Activated CD8-positive, alpha-beta memory T cell treated with anti-CD3 and anti-CD28 coated beads for 4 hours (primary cell): ENCODE results near the gene CDC42BPA.

Experiments
- DNase-seq, 2 donors: peaks; one replicate each; pipeline ENCODE4 v3.0.0-alpha.2; 2020; ENCODE audit warnings: low read depth in 2 of 2

The CDC42BPA gene

DNA sequence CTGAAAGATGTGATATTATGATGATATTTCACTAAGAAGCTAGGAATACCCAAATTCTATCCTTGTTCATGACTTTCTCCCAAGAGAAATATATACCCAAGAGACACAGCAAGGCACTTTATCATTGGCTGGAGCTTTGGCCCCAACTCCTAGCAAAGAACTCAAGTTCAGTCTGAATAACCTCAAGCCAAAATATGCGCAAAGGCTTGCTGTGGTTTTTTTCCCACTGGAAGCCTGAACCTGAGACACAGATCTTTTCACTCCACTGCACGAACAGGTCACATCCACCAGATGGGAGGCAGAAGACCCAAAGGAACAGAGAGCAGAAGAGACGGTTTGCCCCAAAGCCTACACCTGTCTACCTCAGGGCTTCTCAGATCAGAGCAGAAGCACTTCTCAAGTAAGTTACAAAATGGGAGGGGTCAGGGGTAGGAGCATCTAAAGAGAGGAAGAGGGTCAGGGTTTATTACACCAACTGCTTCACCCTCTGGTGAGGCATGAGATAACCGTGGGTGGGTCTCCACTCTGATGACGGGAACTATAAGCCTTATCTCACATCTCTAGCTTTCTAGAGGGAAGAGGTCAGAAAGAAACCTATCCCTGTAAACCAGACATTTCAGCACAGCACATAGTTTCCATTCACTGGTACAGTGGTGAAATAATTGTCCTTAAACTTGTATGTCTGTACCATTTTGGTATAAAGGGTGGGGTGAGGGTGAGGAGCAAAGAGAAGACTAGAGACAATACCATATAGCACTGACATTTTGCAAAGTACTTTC lies 17.1 kb upstream of the CDC42BPA start:
- DNase-seq, result no peak

GRCh38 chr1:227333423-227333822 lies 15.1 kb upstream of the CDC42BPA start:
- DNase-seq, result no peak

GRCh38 chr1:227330279-227331076 lies 12.2 kb upstream of the CDC42BPA start:
- DNase-seq, result no peak

DNA sequence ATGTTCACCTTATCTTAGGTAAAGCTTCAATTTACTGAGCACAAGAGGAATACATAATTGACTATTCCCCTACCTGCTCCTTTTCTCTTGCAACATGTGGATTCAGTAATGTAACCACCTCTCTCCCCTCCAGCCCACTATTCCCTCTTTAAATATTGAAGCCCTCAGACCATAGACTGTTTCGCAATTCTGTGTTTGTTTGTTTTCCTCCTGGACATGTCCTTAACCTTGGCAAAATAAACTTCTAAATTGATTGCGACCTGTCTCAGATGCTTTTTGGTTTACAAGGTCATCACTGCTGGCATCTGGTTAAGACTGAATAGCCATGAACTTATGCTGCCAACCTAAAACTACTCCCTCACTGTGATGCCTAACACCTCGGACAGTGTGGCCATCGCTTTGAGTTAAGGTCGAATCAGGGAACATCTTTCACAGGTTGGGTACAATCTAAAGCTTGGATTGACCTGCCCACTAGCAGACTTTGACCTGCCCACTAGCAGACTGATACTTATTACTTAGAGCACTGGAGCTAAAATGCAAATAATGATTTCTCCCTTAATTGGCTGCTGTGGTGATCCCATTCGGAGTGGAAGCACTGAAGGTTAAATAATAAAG lies 10.2 kb upstream of the CDC42BPA start:
- DNase-seq, result no peak

DNA sequence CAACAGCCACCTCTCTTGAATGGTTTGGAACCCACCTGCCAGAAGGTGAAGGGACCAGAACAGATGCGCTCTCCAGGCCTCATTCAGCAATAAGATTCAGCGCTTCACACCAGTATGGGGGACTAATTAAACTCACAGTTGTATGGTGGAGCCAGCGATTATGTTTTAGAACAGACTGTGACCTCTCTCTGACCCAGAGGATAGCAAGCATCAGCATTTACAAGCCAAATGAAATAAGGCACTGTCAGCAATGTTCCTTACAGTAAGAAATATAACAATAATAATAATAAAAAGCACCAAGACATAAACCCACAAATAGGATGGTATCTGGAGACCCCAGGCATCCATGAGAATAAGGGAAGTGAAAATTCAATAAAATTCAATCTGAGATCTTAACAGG lies 6.9 kb upstream of the CDC42BPA start:
- no peak for DNase-seq

DNA sequence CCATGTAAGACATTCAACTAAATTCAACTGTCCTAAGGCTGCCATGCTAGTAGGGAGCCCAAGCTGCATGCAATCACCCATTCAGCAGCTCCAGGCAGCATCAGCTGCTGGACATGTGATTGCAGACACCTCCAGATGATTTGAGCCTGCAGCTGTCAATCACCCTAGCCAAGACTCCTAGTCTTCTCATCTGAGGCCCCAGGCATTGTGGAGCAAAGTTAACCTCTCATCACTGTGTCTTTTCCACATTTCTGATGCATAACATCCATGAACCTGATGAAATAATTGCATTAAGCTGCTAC lies 5.6 kb upstream of the CDC42BPA start:
- DNase-seq, result no peak

- no peak for DNase-seq
These were observed 5.1 kb upstream of the CDC42BPA start for GRCh38 chr1:227323171-227323966.

GRCh38 chr1:227322376-227322775 lies 4.1 kb upstream of the CDC42BPA start:
- no peak for DNase-seq

GRCh38 chr1:227321035-227321434 lies 2.7 kb upstream of the CDC42BPA start:
- no peak for DNase-seq

DNA sequence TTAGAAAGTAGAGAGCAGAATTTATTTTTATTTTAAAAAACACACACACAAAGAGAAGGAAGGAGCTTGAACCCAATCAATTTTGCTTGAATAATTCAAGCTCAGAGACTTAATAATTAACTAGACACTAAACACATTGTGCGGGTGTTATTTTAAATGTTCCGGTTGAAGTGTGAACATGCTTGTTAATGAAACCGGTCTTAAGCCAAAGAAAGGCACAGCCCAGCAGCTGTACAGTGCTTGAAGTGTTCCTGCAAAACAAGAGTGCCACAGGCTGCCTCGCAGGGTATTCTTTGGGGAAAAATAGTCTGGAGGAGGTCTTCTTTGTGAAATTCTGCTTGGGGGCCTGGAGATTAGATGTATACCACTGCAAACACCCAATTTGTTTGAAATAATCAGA lies 2.2 kb upstream of the CDC42BPA start:
- no peak for DNase-seq

DNA sequence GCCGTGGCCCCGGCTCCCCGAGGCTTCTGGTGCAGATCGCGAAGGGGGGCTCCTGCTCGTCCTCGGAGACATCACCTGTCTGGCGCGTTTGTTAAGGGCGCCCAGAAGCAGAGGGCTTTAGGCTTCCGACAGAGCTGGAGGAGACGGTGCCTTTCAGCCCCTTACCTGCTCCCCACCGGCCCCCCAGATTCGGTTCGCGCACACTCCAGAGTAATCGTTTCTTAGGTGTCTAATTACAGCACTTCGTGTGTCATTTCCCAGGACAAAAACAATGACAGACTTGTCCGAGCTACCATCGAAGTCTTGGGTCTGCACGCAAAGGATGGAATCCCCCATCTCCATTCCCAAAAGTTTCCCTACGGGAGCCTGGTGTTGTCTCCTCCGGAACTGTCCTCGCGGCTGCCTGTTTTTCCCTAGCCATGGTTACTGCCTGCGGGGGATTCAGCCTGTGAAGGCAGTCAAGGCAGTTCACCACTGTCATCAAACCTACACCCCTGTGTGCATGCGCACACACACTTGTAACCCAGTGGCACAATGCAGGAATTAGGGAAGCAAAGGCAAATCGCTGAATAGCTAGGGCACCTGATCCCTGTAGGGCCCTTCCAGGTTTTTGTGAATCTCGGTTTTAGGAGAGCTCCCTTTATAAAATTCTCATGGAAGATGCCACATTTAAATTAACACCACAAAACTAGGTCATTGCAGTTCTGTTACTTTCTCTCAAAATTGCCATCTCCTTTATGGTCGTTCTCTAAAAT lies 738 bp upstream of the CDC42BPA start:
- DNase-seq, result no peak

GRCh38 chr1:227317523-227318015 lies 723 bp downstream of the CDC42BPA start:
- DNase-seq, result no peak

- no peak for DNase-seq
These were observed 1.3 kb downstream of the CDC42BPA start for GRCh38 chr1:227317011-227317451.

DNA sequence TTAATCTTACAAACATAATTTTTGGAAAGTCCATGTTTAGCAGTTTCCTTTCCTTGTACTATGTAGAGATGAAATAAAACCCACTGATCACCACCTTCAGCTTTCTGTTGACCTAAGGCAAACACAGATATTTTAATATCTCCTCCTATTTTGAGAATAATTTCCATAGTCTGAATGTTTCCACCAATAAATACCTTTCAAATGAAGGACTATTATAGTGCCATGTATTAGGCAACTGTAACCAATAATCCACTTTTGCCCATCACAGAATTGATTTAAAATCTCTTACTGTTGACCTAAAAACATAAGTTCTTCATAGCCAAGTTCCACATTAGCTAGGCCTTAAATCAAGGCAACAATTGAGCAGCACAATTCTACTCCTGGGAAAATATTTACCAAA lies 1.8 kb downstream of the CDC42BPA start:
- DNase-seq, result no peak

- DNase-seq, result no peak
These were observed 2.5 kb downstream of the CDC42BPA start for GRCh38 chr1:227315629-227316346.

- no peak for DNase-seq
These were observed 4.1 kb downstream of the CDC42BPA start for GRCh38 chr1:227314014-227314848.

DNA sequence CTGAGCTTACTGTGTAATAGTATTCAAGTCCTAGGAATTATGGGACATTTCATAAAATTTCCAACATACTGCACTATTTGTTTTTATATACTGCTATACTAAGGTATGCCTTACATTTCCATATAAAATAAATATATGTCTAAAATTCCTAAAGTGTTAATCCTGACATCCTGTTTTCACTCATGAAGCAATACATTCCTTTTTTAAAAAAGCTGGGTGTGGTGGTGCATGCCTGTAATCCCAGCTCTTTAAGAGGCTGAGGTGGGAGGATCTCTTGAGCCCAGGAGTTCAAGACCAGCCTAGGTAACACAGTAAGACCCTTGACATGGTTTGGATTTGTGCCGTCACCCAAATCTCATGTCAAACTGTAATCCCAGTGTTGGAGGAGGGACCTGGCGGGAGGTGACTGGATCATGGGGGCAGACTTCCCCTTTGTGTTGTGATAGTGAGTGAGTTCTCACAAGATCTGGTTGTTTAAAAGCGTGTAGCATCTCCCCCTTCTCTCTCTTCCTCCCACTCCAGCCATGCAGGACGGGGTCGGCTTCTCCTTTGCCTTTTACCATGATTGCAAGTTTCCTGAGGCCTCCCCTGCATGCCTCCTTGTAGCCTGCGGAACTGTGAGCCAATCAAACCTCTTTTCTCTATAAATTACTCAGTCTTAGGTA lies 5.8 kb downstream of the CDC42BPA start:
- no peak for DNase-seq

GRCh38 chr1:227311389-227312001 lies 6.8 kb downstream of the CDC42BPA start:
- no peak for DNase-seq
